ENCODE data around the gene PGGT1B. TPM values are rescaled to one million over a fixed set of nuclear protein-coding genes. Genes with fewer than 3 reads are reported as not detected.
A peak's percentile ranks its signal among the peaks of the same experiment; 100 is the strongest.

Gene PGGT1B
- total RNA-seq, 3 donors from 2014 or later (not counting 1 experiment from before 2014, with no cell fraction given), result 39.5 to 60.1 (median 46.1) TPM

- no peak for ATAC-seq
- Mint-ChIP-seq H3K4me1 (peaks cover 28 to 29% of the 10 kb centered on the region in 2 donors), H3K9me3 (no peaks in the 10 kb centered on the region), H3K4me3 (no peak overlapping the region), H3K27ac (no peak overlapping the region), H3K27me3 (ENCODE audit: low read depth in 2 of 2) (peaks cover 0 to 1% of the 10 kb centered on the region in 2 donors), H3K36me3 (peaks cover 6% of the 10 kb centered on the region)
- DNase-seq, result no peak
- intact Hi-C loops (cut with micrococcal nuclease), result no loop called here
- no peaks in the 10 kb centered on the region for H3K9me3 ChIP-seq (ENCODE audit: control insufficient read depth, insufficient read depth, low read length)
- H3K27ac ChIP-seq (ENCODE audit: low read length), result no peak overlapping the region
- H3K4me1 ChIP-seq (ENCODE audit: control insufficient read depth, insufficient read depth, low read length), result peaks cover 8% of the 10 kb centered on the region
- no peaks in the 10 kb centered on the region for H3K36me3 ChIP-seq (ENCODE audit: control insufficient read depth, insufficient read depth, low read length)
- WGBS (ENCODE audit: insufficient coverage), result 95% methylated on average over 9 of the region's 13 CpGs
- no peak for TF ChIP-seq CTCF (IDR thresholded peaks at IDR 0.05)
- no peaks in the 10 kb centered on the region for H3K27me3 ChIP-seq (ENCODE audit: control insufficient read depth, insufficient read depth, low read length)
- H3K4me3 ChIP-seq (ENCODE audit: low read length), result no peak overlapping the region
These were observed 2.5 kb upstream of the PGGT1B start for GRCh38 chr5:115265220-115265619.

DNA sequence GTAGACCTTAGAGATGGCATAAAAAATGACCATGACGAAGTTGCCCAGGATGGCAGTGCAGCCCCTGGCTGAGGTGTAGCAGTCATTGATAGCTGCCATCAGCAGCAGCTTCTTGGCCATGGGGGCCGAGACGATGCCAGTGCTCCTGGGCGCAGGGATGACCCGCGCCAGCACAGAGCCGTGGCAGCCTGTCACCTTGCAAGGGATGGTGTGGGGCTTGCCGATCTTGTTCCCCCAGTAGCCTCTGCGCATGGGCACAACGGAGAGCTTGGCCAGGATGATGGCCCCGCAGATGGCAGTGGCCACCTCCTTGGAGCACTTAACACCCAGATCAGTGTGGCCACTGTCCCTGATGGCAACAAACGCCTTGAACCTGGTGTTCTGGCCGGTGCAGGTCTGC, 2.1 kb upstream of the PGGT1B start:
- TF ChIP-seq CTCF (IDR thresholded peaks at IDR 0.05), result no peak
- Histone ChIP-seq H3K36me3 (ENCODE audit: control insufficient read depth, insufficient read depth, low read length) (no peaks in the 10 kb centered on the region), H3K9me3 (ENCODE audit: control insufficient read depth, insufficient read depth, low read length) (no peaks in the 10 kb centered on the region), H3K4me3 (ENCODE audit: low read length) (no peak overlapping the region), H3K4me1 (ENCODE audit: control insufficient read depth, insufficient read depth, low read length) (peaks cover 8% of the 10 kb centered on the region), H3K27ac (ENCODE audit: low read length) (no peak overlapping the region), H3K27me3 (ENCODE audit: control insufficient read depth, insufficient read depth, low read length) (no peaks in the 10 kb centered on the region)
- H3K4me3 Mint-ChIP-seq, result no peak overlapping the region
- DNase-seq, result no peak
- WGBS (ENCODE audit: insufficient coverage), result 97% methylated on average over 13 of the region's 13 CpGs
- peaks cover 6% of the 10 kb centered on the region for H3K36me3 Mint-ChIP-seq
- no peaks in the 10 kb centered on the region for H3K27me3 Mint-ChIP-seq (ENCODE audit: low read depth in 2 of 2)
- intact Hi-C loops (cut with micrococcal nuclease), result loop anchor here (5.0 kb wide), 1 partner anchor 162 kb away; no protein-coding TSS in a partner anchor
- H3K4me1 Mint-ChIP-seq, result peaks cover 31 to 34% of the 10 kb centered on the region in 2 donors
- no peaks in the 10 kb centered on the region for H3K9me3 Mint-ChIP-seq
- H3K27ac Mint-ChIP-seq, result no peak overlapping the region
- ATAC-seq, result no peak

DNA sequence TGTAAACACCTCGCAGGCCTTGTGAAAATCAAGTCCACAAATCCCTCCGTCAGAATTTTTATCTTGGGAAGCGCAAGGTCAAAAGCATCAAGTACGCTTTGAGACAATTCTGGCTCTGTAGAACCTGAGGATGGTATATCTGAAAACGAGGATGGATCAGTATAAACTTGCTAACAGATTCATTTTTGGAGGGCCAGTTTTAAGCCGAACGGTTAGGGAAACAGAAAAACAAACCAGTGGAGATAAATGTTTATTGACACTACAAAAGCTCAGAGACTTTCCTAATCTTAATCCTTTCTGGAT, 352 bp upstream of the PGGT1B start:
- Mint-ChIP-seq H3K27ac (peak overlapping the region; percentile 91 to 94), H3K27me3 (ENCODE audit: low read depth in 2 of 2) (no peaks in the 10 kb centered on the region), H3K9me3 (no peaks in the 10 kb centered on the region), H3K4me3 (peak overlapping the region; percentile 92), H3K4me1 (peaks cover 49 to 51% of the 10 kb centered on the region in 2 donors), H3K36me3 (peaks cover 6% of the 10 kb centered on the region)
- intact Hi-C loops (cut with micrococcal nuclease), result loop anchor here (5.0 kb wide), 1 partner anchor 161 kb away; no protein-coding TSS in a partner anchor
- DNase-seq (no peak), ATAC-seq (no peak)
- 65% methylated on average over 7 of the region's 7 CpGs for WGBS (ENCODE audit: insufficient coverage)
- Histone ChIP-seq H3K4me3 (ENCODE audit: low read length) (peak overlapping the region; percentile 99), H3K27me3 (ENCODE audit: control insufficient read depth, insufficient read depth, low read length) (no peaks in the 10 kb centered on the region), H3K4me1 (ENCODE audit: control insufficient read depth, insufficient read depth, low read length) (peaks cover 8% of the 10 kb centered on the region), H3K9me3 (ENCODE audit: control insufficient read depth, insufficient read depth, low read length) (no peaks in the 10 kb centered on the region), H3K36me3 (ENCODE audit: control insufficient read depth, insufficient read depth, low read length) (peaks cover 5% of the 10 kb centered on the region), H3K27ac (ENCODE audit: low read length) (peak overlapping the region; percentile 94)
- TF ChIP-seq CTCF (IDR thresholded peaks at IDR 0.05), result no peak

- H3K27ac ChIP-seq (ENCODE audit: low read length), result peak overlapping the region; percentile 94
- H3K27me3 ChIP-seq (ENCODE audit: control insufficient read depth, insufficient read depth, low read length), result no peaks in the 10 kb centered on the region
- H3K36me3 ChIP-seq (ENCODE audit: control insufficient read depth, insufficient read depth, low read length), result peaks cover 6% of the 10 kb centered on the region
- peaks cover 8% of the 10 kb centered on the region for H3K4me1 ChIP-seq (ENCODE audit: control insufficient read depth, insufficient read depth, low read length)
- WGBS (ENCODE audit: insufficient coverage), result 9% methylated on average over 7 of the region's 8 CpGs
- H3K9me3 Mint-ChIP-seq, result no peaks in the 10 kb centered on the region
- ATAC-seq, result peak; percentile 14 to 30 (median 24)
- no peaks in the 10 kb centered on the region for H3K9me3 ChIP-seq (ENCODE audit: control insufficient read depth, insufficient read depth, low read length)
- peak overlapping the region; percentile 92 for H3K4me3 Mint-ChIP-seq
- intact Hi-C loops (cut with micrococcal nuclease), result loop anchor here (5.0 kb wide), 1 partner anchor 160 kb away; no protein-coding TSS in a partner anchor
- no peak for TF ChIP-seq CTCF (IDR thresholded peaks at IDR 0.05)
- peak overlapping the region; percentile 99 for H3K4me3 ChIP-seq (ENCODE audit: low read length)
- H3K27ac Mint-ChIP-seq, result peak overlapping the region; percentile 91 to 94
- no peak for DNase-seq
- peaks cover 6% of the 10 kb centered on the region for H3K36me3 Mint-ChIP-seq
- no peaks in the 10 kb centered on the region for H3K27me3 Mint-ChIP-seq (ENCODE audit: low read depth in 2 of 2)
- H3K4me1 Mint-ChIP-seq, result peaks cover 51 to 54% of the 10 kb centered on the region in 2 donors
These were observed 711 bp downstream of the PGGT1B start for GRCh38 chr5:115262011-115262320.

Data from natural killer cell (primary cell).